ENCODE results near the gene CRADD. TPM values are rescaled to one million over a fixed set of nuclear protein-coding genes. Genes with fewer than 3 reads are reported as not detected.
"Not testable (repeated sequence)": the region's sequence is repeated elsewhere in the genome, so short reads cannot be mapped to it uniquely, and the experiment has no call there.

Gene CRADD
- total RNA-seq, 1 donor from 2014 or later, result 22.5 TPM

- ATAC-seq, result no peak
Measured at GRCh38 chr12:93880853-93881522, 203.8 kb downstream of the CRADD start.

DNA sequence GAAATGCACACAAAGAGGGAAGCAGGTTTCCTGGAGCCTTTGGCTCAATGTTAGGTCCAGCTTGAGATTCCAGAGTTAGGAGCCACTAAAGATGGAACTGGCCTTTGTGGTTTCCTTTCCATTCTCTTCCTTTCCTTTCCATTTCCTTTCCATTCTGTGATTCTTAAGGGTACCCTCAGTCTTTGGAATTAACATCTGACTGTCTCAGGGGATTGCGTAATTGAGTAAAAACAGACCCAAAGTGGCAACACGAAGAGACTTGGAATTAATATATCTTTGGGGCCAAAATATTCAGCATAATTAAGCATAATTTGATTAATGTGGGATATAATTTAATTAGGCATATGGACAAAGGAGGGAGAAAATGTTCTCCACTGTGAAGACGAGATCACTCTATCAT is 205.6 kb downstream of the CRADD start:
- no peak for ATAC-seq

GRCh38 chr12:93883436-93884154 is 206.4 kb downstream of the CRADD start:
- ATAC-seq, result no peak

DNA sequence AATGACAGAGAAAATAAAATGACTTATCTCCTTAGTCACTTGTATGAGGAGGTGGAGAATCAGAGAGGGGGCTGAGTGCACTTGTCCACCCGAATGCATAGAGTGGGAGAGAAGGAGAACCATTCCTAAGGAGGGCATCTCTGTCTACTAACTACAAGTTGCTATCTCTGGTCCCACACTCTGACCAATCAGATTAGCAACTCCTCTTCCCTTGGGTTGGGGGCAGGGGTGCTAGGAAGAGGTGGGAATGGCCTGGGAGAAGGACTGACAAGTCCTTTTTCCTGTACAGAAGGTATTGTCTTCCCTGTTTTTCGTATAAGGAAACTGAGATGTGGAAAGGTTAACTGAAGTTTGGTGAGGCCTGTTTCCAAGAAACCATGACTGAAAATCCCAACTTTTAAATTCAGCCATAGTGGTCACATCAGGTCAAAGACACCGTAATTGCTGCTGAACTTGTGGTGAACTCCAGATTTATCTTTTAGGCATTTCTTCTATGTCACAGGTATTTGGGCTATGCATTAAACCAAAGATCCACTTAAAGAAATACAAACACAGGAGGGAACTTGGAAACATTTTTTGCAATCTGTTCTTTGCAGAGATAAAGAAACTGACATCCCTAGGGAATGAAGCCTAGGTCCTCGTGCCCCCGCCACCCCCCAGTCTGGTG is 207.8 kb downstream of the CRADD start:
- no peak for ATAC-seq

DNA sequence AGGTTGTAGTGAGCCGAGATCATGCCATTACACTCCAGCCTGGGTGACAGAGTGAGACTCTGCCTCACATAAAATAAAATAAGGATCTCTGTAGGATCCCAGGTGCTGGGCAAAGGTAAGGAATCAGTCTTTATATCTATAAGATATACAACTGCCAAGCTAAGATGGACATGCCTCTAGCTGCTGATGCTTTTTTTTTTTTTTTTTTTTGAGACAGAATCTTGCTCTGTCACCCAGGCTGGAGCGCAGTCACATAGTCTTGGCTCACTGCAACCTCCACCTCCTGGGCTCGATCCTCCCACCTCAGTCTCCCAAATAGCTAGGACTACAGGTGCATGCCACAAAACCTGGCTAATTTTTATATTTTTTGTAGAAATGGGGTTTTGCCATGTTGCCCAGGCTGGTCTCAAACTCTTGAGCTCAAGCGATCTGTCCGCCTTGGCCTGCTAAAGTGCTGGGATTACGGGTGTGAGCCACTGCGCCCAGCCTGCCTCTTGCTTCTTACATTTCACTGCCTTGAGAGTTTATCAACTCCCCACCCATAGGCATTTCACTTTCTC is 208.9 kb downstream of the CRADD start:
- ATAC-seq, result not testable (repeated sequence)

GRCh38 chr12:93886533-93887511 is 209.6 kb downstream of the CRADD start:
- no peak for ATAC-seq

DNA sequence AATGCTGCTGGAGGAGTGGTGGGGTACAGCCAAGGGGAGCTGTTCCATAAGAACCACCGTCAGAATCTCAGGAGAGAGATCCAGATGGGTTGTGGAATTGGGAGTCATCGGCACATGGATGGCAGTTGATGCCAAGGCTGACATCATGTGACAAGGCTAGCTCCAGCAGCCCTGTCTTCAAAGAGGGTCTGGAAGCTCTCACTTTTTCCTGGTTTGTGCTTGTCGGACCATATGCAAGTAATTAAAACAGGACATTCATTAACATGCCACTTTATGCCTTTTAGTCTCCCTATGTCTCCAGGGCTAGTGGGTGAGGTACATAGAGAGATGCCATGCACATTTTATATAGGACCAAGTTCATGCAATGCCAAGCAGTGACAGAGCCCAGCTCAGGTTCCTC is 211.8 kb downstream of the CRADD start:
- no peak for ATAC-seq

DNA sequence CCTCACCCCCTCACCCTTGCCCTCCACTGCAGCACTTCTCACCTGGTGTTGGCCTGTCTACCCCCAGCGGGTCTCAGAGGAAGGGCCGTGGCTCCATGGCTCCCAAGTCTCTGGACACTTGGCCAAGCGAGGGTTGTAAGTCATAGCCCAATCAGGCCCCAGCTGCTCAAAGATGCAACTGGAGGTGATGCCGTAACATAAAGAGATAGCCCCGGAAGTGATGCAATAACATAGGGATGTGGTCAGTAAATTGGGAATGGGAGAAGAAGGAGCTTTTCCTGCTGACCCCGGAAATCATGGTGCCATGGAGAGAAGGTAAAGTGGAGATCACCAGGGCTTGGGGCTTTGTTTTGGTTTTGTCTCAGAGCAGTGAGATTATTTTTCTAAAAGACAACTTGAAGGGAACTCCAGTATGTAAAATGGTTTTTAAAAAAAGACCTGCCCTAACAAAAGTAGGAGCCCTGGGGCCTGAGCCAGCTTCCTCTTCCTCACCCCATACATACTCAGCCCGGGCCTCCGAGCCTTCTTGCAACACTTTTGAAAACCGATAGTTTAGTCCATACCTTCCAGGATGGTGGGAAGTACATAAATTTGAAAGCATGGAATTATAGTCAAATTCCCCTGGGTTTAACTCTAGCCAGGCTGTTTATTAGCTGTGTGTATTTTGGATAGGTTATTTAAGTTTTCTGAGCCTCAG is 212.5 kb downstream of the CRADD start:
- ATAC-seq, result no peak

- no peak for ATAC-seq
Measured at GRCh38 chr12:93892423-93893268, 215.5 kb downstream of the CRADD start.

GRCh38 chr12:93894391-93895088 is 217.4 kb downstream of the CRADD start:
- peak; percentile 71 for ATAC-seq

DNA sequence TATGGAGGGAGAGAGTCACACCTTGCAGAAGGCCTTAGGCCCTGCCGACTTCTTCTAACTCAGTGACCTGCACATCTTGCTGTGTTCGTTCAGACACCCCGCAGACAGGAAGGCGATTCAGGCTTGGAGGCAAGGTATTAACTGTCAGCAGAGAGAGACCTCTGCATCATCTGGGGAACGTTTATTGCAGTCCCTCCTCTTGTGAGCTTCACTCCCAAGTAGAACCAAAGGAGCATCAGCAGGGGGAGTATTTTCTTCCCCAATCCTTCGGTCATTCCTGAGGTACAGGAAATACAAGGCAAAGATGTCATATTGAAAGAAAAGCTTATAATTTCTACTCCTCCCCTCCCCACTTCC is 217.9 kb downstream of the CRADD start:
- no peak for ATAC-seq

DNA sequence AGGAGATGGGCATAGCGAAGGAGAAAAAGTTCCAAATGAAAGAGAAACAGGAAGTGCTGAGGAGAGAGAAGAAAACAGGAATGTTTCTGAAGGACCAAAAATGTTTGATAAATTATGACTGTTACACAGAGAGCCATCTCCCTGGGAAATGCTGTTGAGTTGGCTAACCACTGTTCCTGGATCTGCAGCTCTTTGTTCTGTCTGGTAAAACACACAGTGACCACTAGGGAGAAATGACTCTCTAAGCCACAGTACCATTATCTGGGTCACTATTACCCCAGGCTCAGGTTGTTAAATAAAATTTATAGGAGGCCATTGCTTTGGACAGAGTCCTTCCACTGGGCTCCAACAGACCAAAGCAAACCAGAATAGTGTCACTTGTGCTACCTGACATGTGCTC is 219.3 kb downstream of the CRADD start:
- no peak for ATAC-seq

DNA sequence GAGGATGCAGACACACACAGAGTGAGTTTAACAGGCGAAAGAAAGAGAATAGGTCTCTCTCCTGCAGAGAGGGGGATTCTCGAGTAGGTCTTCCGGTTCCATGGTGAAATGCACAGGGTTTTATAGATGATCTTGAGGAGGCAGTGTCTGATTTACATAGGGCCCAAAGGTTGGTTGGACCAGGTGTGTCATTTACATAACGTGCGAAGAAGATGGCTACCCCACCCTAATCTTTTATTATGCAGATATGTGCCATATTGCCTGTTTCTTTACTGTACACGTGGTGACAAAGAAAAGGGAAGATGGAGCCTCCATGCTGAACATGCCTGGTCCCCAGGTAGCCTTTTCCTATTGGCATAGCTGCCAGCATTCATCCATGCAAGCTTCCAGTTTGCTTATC is 219.8 kb downstream of the CRADD start:
- ATAC-seq, result no peak

- ATAC-seq, result no peak
Measured at GRCh38 chr12:93901739-93902138, 224.6 kb downstream of the CRADD start.

GRCh38 chr12:93902192-93902591 is 225.0 kb downstream of the CRADD start:
- no peak for ATAC-seq

DNA sequence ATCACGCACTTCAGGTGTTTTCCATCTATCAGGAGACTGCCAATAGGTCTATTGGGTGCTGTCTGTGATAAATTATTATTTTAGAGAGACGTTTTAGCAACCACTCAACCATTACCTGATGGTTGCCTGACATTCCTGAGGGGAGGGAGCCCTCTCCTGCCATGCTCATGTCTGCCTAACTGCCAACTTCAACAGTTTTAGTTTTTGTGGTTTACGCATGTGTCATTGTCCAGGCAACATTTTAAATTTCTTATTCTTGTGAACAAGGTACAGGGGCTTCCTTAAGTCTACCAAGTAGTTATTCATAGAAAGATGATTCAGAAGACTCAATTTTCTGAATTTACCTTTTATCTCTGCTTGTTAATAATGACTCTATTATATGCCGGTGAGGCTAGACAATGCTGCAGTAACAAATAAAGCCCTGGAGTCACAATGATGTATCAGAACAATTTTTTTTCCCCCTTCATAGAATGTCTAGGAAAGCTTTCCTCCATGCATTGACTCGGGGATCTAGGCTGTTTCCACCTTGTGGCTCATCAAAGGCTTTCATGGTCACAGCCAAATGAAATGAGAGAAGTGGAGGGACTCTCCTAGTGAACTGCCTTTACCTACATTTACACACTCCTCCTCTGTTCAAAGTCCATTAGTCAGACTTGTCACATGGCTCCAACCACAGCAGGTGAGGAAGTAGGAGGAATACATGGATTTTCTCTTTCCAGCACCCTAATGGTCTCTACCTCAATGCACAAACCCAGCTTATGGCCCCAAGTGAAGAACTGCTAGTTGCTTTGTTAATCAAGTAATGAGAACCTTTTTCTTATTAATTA is 225.8 kb downstream of the CRADD start:
- ATAC-seq, result no peak

GRCh38 chr12:93904124-93904523 is 226.9 kb downstream of the CRADD start:
- no peak for ATAC-seq

- ATAC-seq, result no peak
Measured at GRCh38 chr12:93908264-93908663, 231.1 kb downstream of the CRADD start.
